K562 (cell line): ENCODE data around the gene COPS6. TPM values are rescaled to one million over a fixed set of nuclear protein-coding genes. Genes with fewer than 3 reads are reported as not detected.
A peak's percentile ranks its signal among the peaks of the same experiment; 100 is the strongest.

Experiments used
- DIDO1 ChIP-seq: fragments of 450-650 bp; IDR thresholded peaks from 2 replicates; pipeline ENCODE4 v1.6.1; 2016; ENCODE audit warnings: low read depth, missing biosample characterization, missing genetic modification characterization
- ESRRB ChIP-seq: fragments of 250-450 bp; sonication (Bioruptor Pico); IDR thresholded peaks from 2 replicates; pipeline ENCODE4 v1.5.0; 2020; ENCODE audit warnings: mild to moderate bottlenecking, moderate library complexity, borderline replicate concordance
- ETV5 ChIP-seq: sonication (generic); formaldehyde crosslinking; IDR thresholded peaks from 2 replicates; pipeline ENCODE4 v1.4.0; 2020; ENCODE audit warnings: low read depth, mild to moderate bottlenecking, missing genetic modification reagents
- FOXA3 ChIP-seq, 2 experiments: fragments of 450-650 bp in 1 of 2; sonication (generic) in 1 of 2; formaldehyde crosslinking; IDR thresholded peaks in 1 of 2; conservative IDR thresholded peaks in 1 of 2; 2 replicates each; pipeline versions ENCODE4 v1.4.0 to v1.8.0; 2020 to 2022; ENCODE audit warnings: mild to moderate bottlenecking in 2 of 2, missing genetic modification reagents in 1 of 2
- GABPA ChIP-seq: fragments of 200-800 bp; sonication (Bioruptor generic); conservative IDR thresholded peaks from 2 replicates; pipeline ENCODE4 v1.6.1; 2016; ENCODE audit warnings: low read depth, missing genetic modification characterization, missing compliant biosample characterization
- HNRNPH1 ChIP-seq: fragments of 200-400 bp; formaldehyde crosslinking; optimal IDR thresholded peaks from 2 replicates; pipeline ENCODE3; 2017; ENCODE audit warnings: low read depth, mild to moderate bottlenecking, low read length, moderate library complexity
- TAF15 ChIP-seq: fragments of 200-400 bp; formaldehyde crosslinking; IDR thresholded peaks from 2 replicates; pipeline ENCODE4 v1.6.1; 2017; ENCODE audit warnings: mild to moderate bottlenecking, low read depth, low read length, moderate library complexity
- ZNF175 ChIP-seq: fragments of 200-800 bp; sonication (Bioruptor generic); IDR thresholded peaks from 2 replicates; pipeline ENCODE4 v1.6.1; 2016; ENCODE audit warnings: low read depth, mild to moderate bottlenecking, missing genetic modification characterization, missing compliant biosample characterization
- ZNF41 ChIP-seq: fragments of 250-450 bp; sonication (Bioruptor Pico); conservative IDR thresholded peaks from 2 replicates; pipeline ENCODE4 v1.4.0; 2020; ENCODE audit warnings: mild to moderate bottlenecking
- polyA plus RNA-seq, 8 experiments: library from polyadenylated mRNA; depleted of rRNA in 4 of 8; stranded (reverse) in 5 of 8; unstranded in 3 of 8; fragments of >200 nt; fragmentation: Nextera tagmentation in 2 of 8; fragmentation: Illumina TruSeq in 1 of 8; extraction: Ambion mirVana in 2 of 8; extraction: Trizol in 1 of 8; gene quantifications; 2 replicates each; pipeline versions ENCODE4 v1.2.1 to v1.2.3, GENCODE V29; 2011 to 2014; ENCODE audit warnings: inconsistent platforms in 1 of 8, missing spikeins in 1 of 8
- total RNA-seq, 7 experiments: library from RNA; depleted of rRNA in 6 of 7; stranded (reverse); fragments of >200 nt in 6 of 7; fragmentation: Illumina TruSeq in 2 of 7; extraction: Trizol in 2 of 7; gene quantifications; 2 replicates each; pipeline versions ENCODE4 v1.2.1 to v1.2.3, GENCODE V29; 2011 to 2021; ENCODE audit warnings: low replicate concordance in 1 of 7
- TF ChIP-seq, protein P1 (sequence below): fragments of 250-450 bp; sonication (Bioruptor Pico); IDR thresholded peaks from 2 replicates; pipeline ENCODE4 v1.8.0; 2021; ENCODE audit warnings: moderate library complexity, mild to moderate bottlenecking, inconsistent platforms
- TF ChIP-seq, protein P2 (sequence below): fragments of 450-650 bp; formaldehyde crosslinking; IDR thresholded peaks from 2 replicates; pipeline ENCODE4 v1.4.0; 2020; ENCODE audit warnings: mild to moderate bottlenecking, moderate library complexity
- TF ChIP-seq, protein P3 (sequence below): fragments of 250-450 bp; sonication (Bioruptor Pico); IDR thresholded peaks from 2 replicates; pipeline ENCODE4 v1.9.0; 2021; ENCODE audit warnings: mild to moderate bottlenecking, inconsistent platforms
- TF ChIP-seq, protein P4 (sequence below): fragments of 450-650 bp; IDR thresholded peaks from 2 replicates; pipeline ENCODE4 v1.6.1; 2016; ENCODE audit warnings: low read depth

Gene COPS6
- total and polyA plus RNA-seq, 9 of the 15 experiments (the other 6 are each of a cell fraction or from before 2014, with no cell fraction given) = 63.0 to 331 (median 168) TPM

DNA sequence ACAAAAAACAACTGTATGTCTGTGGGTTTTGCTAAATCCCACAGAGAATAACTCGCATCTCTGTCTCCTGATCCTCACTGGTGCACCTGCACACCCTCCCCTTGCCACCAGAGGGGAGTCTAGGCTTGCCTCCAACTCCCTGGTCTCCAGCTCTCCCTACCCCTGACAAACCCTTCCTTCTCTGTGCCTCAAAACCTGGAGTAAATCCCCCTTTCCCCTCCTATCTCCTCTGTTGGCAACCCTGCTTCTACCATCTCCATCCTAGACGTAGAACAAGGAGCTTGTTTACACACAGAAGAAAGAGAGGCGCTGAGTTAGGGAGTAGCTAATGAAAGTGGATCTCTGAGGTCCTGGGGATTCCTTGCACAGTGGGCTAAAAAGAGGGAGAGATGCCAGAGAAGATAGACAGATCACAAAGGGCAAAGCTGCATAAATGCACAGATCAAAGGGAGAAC, 44.0 kb downstream of the COPS6 start (continued):
- TF ChIP-seq, protein P1, sequence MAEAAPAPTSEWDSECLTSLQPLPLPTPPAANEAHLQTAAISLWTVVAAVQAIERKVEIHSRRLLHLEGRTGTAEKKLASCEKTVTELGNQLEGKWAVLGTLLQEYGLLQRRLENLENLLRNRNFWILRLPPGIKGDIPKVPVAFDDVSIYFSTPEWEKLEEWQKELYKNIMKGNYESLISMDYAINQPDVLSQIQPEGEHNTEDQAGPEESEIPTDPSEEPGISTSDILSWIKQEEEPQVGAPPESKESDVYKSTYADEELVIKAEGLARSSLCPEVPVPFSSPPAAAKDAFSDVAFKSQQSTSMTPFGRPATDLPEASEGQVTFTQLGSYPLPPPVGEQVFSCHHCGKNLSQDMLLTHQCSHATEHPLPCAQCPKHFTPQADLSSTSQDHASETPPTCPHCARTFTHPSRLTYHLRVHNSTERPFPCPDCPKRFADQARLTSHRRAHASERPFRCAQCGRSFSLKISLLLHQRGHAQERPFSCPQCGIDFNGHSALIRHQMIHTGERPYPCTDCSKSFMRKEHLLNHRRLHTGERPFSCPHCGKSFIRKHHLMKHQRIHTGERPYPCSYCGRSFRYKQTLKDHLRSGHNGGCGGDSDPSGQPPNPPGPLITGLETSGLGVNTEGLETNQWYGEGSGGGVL (CRISPR knock-in tag) = no peak
- no peak for TF ChIP-seq ETV5 (CRISPR knock-in tag)
- TF ChIP-seq, protein P2, sequence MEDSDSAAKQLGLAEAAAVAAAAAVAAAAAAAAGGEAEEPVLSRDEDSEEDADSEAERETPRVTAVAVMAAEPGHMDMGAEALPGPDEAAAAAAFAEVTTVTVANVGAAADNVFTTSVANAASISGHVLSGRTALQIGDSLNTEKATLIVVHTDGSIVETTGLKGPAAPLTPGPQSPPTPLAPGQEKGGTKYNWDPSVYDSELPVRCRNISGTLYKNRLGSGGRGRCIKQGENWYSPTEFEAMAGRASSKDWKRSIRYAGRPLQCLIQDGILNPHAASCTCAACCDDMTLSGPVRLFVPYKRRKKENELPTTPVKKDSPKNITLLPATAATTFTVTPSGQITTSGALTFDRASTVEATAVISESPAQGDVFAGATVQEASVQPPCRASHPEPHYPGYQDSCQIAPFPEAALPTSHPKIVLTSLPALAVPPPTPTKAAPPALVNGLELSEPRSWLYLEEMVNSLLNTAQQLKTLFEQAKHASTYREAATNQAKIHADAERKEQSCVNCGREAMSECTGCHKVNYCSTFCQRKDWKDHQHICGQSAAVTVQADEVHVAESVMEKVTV (CRISPR knock-in tag) = peak; percentile 98
- TF ChIP-seq TAF15 = no peak
- no peak for TF ChIP-seq DIDO1 (tag)
- no peak for TF ChIP-seq ZNF175 (CRISPR knock-in tag)
- no peak for TF ChIP-seq ZNF41 (CRISPR knock-in tag)
- TF ChIP-seq FOXA3 (CRISPR knock-in tag; conservative IDR thresholded peaks at IDR 0.05 in 1 of 2, IDR thresholded peaks at IDR 0.05 in 1 of 2) = no peak
- no peak for TF ChIP-seq ESRRB (CRISPR knock-in tag)
- no peak for TF ChIP-seq HNRNPH1
- TF ChIP-seq GABPA (tag) = no peak
- TF ChIP-seq, protein P3, sequence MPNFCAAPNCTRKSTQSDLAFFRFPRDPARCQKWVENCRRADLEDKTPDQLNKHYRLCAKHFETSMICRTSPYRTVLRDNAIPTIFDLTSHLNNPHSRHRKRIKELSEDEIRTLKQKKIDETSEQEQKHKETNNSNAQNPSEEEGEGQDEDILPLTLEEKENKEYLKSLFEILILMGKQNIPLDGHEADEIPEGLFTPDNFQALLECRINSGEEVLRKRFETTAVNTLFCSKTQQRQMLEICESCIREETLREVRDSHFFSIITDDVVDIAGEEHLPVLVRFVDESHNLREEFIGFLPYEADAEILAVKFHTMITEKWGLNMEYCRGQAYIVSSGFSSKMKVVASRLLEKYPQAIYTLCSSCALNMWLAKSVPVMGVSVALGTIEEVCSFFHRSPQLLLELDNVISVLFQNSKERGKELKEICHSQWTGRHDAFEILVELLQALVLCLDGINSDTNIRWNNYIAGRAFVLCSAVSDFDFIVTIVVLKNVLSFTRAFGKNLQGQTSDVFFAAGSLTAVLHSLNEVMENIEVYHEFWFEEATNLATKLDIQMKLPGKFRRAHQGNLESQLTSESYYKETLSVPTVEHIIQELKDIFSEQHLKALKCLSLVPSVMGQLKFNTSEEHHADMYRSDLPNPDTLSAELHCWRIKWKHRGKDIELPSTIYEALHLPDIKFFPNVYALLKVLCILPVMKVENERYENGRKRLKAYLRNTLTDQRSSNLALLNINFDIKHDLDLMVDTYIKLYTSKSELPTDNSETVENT (CRISPR knock-in tag) = no peak
- TF ChIP-seq, protein P4, sequence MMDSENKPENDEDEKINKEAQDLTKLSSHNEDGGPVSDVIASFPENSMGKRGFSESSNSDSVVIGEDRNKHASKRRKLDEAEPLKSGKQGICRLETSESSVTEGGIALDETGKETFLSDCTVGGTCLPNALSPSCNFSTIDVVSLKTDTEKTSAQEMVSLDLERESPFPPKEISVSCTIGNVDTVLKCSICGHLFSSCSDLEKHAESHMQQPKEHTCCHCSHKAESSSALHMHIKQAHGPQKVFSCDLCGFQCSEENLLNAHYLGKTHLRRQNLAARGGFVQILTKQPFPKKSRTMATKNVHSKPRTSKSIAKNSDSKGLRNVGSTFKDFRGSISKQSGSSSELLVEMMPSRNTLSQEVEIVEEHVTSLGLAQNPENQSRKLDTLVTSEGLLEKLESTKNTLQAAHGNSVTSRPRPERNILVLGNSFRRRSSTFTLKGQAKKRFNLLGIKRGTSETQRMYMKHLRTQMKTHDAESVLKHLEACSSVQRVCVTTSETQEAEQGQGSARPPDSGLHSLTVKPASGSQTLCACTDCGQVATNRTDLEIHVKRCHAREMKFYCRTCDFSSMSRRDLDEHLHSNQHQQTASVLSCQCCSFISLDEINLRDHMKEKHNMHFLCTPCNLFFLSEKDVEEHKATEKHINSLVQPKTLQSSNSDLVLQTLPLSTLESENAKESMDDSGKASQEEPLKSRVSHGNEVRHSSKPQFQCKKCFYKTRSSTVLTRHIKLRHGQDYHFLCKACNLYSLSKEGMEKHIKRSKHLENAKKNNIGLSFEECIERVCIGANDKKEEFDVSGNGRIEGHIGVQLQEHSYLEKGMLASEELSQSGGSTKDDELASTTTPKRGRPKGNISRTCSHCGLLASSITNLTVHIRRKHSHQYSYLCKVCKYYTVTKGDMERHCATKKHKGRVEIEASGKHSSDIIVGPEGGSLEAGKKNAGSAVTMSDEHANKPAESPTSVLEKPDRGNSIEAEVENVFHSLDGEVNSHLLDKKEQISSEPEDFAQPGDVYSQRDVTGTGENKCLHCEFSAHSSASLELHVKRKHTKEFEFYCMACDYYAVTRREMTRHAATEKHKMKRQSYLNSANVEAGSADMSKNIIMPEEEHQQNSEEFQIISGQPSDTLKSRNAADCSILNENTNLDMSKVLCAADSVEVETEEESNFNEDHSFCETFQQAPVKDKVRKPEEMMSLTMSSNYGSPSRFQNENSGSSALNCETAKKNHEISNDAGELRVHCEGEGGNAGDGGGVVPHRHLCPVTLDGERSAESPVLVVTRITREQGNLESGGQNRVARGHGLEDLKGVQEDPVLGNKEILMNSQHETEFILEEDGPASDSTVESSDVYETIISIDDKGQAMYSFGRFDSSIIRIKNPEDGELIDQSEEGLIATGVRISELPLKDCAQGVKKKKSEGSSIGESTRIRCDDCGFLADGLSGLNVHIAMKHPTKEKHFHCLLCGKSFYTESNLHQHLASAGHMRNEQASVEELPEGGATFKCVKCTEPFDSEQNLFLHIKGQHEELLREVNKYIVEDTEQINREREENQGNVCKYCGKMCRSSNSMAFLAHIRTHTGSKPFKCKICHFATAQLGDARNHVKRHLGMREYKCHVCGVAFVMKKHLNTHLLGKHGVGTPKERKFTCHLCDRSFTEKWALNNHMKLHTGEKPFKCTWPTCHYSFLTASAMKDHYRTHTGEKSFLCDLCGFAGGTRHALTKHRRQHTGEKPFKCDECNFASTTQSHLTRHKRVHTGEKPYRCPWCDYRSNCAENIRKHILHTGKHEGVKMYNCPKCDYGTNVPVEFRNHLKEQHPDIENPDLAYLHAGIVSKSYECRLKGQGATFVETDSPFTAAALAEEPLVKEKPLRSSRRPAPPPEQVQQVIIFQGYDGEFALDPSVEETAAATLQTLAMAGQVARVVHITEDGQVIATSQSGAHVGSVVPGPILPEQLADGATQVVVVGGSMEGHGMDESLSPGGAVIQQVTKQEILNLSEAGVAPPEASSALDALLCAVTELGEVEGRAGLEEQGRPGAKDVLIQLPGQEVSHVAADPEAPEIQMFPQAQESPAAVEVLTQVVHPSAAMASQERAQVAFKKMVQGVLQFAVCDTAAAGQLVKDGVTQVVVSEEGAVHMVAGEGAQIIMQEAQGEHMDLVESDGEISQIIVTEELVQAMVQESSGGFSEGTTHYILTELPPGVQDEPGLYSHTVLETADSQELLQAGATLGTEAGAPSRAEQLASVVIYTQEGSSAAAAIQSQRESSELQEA = no peak
